ENCODE results near the gene EP400. TPM values are rescaled to one million over a fixed set of nuclear protein-coding genes. Genes with fewer than 3 reads are reported as not detected.

EP400 gene
- total and polyA plus RNA-seq, 2 of the 4 experiments (the other 2 are of a cell fraction): 4.3 to 11.4 TPM

- Histone ChIP-seq H2AK9ac (replicated peaks; ENCODE audit: low read depth, low read length, poor library complexity) (peak overlapping the region; percentile 65), H2BK15ac (ENCODE audit: low read depth, low read length) (no peak overlapping the region), H3K4me1 (ENCODE audit: control insufficient read depth, insufficient read depth, low read length) (peaks cover 2% of the 10 kb centered on the region), H3K27ac (ENCODE audit: insufficient read depth, low read length) (no peak overlapping the region), H3K79me1 (ENCODE audit: low read depth in 1 of 2, low read length in 2 of 2) (peaks cover 11 to 13% of the 10 kb centered on the region in 2 experiments; a peak in 3 of 4 replicates), H4K5ac (ENCODE audit: low read depth, low read length) (no peak overlapping the region), H3K18ac (ENCODE audit: low read depth, low read length) (no peak overlapping the region), H3K9me3 (ENCODE audit: control insufficient read depth, insufficient read depth, low read length) (no peaks in the 10 kb centered on the region), H3K4me3 (ENCODE audit: insufficient read depth, low read depth, low read length) (no peak overlapping the region), H3K27me3 (ENCODE audit: control insufficient read depth, insufficient read depth, low read length) (no peaks in the 10 kb centered on the region), H2AFZ (replicated peaks; ENCODE audit: low read length, poor library complexity) (peak overlapping the region; percentile 63), H3K14ac (replicated peaks; ENCODE audit: low read depth, low read length) (no peak overlapping the region), H4K8ac (ENCODE audit: low read depth in 2 of 2, low read length in 2 of 2) (no peak overlapping the region), H4K20me1 (ENCODE audit: insufficient read depth, low read length) (peaks cover 16% of the 10 kb centered on the region), H3K36me3 (ENCODE audit: control insufficient read depth, insufficient read depth, low read length) (peaks cover 10% of the 10 kb centered on the region), H2AK5ac (ENCODE audit: low read depth, low read length) (peak overlapping the region; percentile 39; the same call in 1 of the 2 replicates), H4K91ac (ENCODE audit: insufficient read depth, low read depth, low read length) (no peak overlapping the region), H3K23ac (ENCODE audit: low read depth, low read length) (no peak overlapping the region), H3K9me1 (ENCODE audit: insufficient read depth, low read length) (peaks cover 4% of the 10 kb centered on the region; the same call in 1 of the 2 replicates), H3K4me2 (ENCODE audit: low read depth, low read length) (no peak overlapping the region), H3K9ac (ENCODE audit: low read depth, low read length) (no peak overlapping the region), H2BK120ac (ENCODE audit: low read depth, low read length) (no peak overlapping the region), H2BK5ac (ENCODE audit: low read depth, low read length, poor library complexity, severe bottlenecking) (no peak overlapping the region), H2BK20ac (ENCODE audit: low read depth, low read length) (no peak overlapping the region), H3K56ac (ENCODE audit: extremely low read depth, insufficient read depth, low read length) (no peak overlapping the region), H3K4ac (ENCODE audit: low read depth, low read length) (no peak overlapping the region)
- TF ChIP-seq RCOR1 (IDR thresholded peaks at IDR 0.05; ENCODE audit: insufficient replicate concordance, low read length) (no peak), NFE2L2 (IDR thresholded peaks at IDR 0.05; ENCODE audit: low read depth, low read length) (no peak), CTCF (conservative IDR thresholded peaks at IDR 0.05; ENCODE audit: low read depth, low read length) (no peak), MAZ (IDR thresholded peaks at IDR 0.05; ENCODE audit: borderline replicate concordance, low read depth, low read length) (no peak), MAFK (IDR thresholded peaks at IDR 0.05; ENCODE audit: low read depth, low read length) (no peak), FOS (IDR thresholded peaks at IDR 0.05; ENCODE audit: low read depth, low read length) (no peak), RAD21 (IDR thresholded peaks at IDR 0.05; ENCODE audit: low read length) (no peak), POLR2A (IDR thresholded peaks at IDR 0.05; ENCODE audit: low read depth, low read length) (no peak), CEBPB (IDR thresholded peaks at IDR 0.05; ENCODE audit: low read depth, low read length) (no peak), CHD1 (IDR thresholded peaks at IDR 0.05; ENCODE audit: low read depth, low read length) (no peak), RFX5 (IDR thresholded peaks at IDR 0.05; ENCODE audit: low read depth, low read length) (no peak), USF2 (IDR thresholded peaks at IDR 0.05; ENCODE audit: low read depth, low read length) (no peak), MXI1 (IDR thresholded peaks at IDR 0.05; ENCODE audit: borderline replicate concordance, low read depth, low read length) (no peak), SMC3 (IDR thresholded peaks at IDR 0.05; ENCODE audit: low read depth, low read length) (no peak), BHLHE40 (IDR thresholded peaks at IDR 0.05; ENCODE audit: low read depth, low read length) (no peak), ELK1 (IDR thresholded peaks at IDR 0.05; ENCODE audit: borderline replicate concordance, low read depth, low read length) (no peak)
- in situ Hi-C loops (cut with MboI; ENCODE audit: low sequenced_read_pairs): no loop called here
- 47% methylated on average over 2 of the region's 8 CpGs; no CpG with 5 or more reads in 1 of the 2 experiments for WGBS, 2 experiments (ENCODE audit: extremely low coverage in 2 of 2, insufficient read length in 1 of 2)
- ChIA-PET CTCF (no interaction called here), POLR2A (ENCODE audit: unreplicated experiment) (no interaction called here)
- no TSS peak for BruUV-seq (replicated peaks)
- ATAC-seq (ENCODE audit: low read depth) (no peak), DNase-seq (no peak)
- dilution Hi-C loops (cut with HindIII; ENCODE audit: low sequenced_read_pairs, unreplicated experiment): no loop called here
- intact Hi-C loops (cut with micrococcal nuclease): no loop called here
Observed at GRCh38 chr12:131947482-131948027, 2.2 kb upstream of the EP400 start.
